GM12878 (cell line): Measurements from ENCODE around the gene PLPPR1.

Experiments used
- CHD1 ChIP-seq: IDR thresholded peaks from 2 replicates; pipeline ENCODE4 v1.6.1; 2012; ENCODE audit warnings: low read depth, low read length, improper control_type of control experiment
- CTCF ChIP-seq, 3 experiments: IDR thresholded peaks in 2 of 3; conservative IDR thresholded peaks in 1 of 3; 2 replicates each; pipeline ENCODE4 v1.5.1; 2011; ENCODE audit warnings: low read depth in 3 of 3, low read length in 3 of 3, mild to moderate bottlenecking in 3 of 3, control low read depth in 2 of 3, moderate library complexity in 2 of 3, inconsistent platforms in 1 of 3, mixed read lengths in 1 of 3; ENCODE audit not compliant: control insufficient read depth in 2 of 3, insufficient read depth in 1 of 3; ENCODE audit errors: extremely low read depth in 1 of 3
- E2F8 ChIP-seq: fragments of 450-650 bp; IDR thresholded peaks from 2 replicates; pipeline ENCODE4 v1.6.1; 2018; ENCODE audit warnings: mild to moderate bottlenecking, low read depth, moderate library complexity; ENCODE audit not compliant: partially characterized antibody

DNA sequence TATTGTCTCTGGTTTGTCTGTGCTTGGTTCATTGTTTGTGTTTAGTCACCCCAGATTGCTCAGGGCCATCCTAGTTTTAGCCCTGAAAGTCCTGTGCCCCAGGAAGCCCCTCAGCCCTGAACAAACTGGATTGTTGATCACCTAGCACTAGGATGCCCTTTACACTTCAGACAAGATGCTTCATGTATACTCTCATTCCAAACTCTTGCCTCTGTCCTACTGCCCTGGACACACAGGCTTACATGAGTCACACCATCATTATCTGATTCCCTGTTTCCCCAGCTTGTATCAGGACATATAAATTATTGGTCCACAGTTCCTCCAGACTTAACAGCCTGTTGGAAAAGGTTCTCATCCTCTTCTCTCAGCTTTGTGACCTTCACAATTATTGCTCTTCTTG, 236.2 kb downstream of the PLPPR1 start:
- TF ChIP-seq CHD1, result no peak
- TF ChIP-seq E2F8, result no peak
- no peak for TF ChIP-seq CTCF (IDR thresholded peaks at IDR 0.05 in 2 of 3, conservative IDR thresholded peaks at IDR 0.05 in 1 of 3; ENCODE audit: control insufficient read depth in 2 of 3, extremely low read depth in 1 of 3, insufficient read depth in 1 of 3, low read depth in 3 of 3, low read length in 3 of 3)
